OCI-M2 (cell line): ENCODE measurements around the gene BLM.

Source experiments
- DNase-seq: peaks from one replicate; lab custom pipeline; 2025; ENCODE audit not compliant: unreplicated experiment; lab: John Stamatoyannopoulos, UW

Gene BLM

GRCh38 chr15:90691369-90691768 lies 25.8 kb upstream of the BLM start:
- no peak for DNase-seq

- DNase-seq, result no peak
Measured at GRCh38 chr15:90691982-90692773, 25.0 kb upstream of the BLM start.

GRCh38 chr15:90694987-90695386 lies 22.2 kb upstream of the BLM start:
- no peak for DNase-seq

DNA sequence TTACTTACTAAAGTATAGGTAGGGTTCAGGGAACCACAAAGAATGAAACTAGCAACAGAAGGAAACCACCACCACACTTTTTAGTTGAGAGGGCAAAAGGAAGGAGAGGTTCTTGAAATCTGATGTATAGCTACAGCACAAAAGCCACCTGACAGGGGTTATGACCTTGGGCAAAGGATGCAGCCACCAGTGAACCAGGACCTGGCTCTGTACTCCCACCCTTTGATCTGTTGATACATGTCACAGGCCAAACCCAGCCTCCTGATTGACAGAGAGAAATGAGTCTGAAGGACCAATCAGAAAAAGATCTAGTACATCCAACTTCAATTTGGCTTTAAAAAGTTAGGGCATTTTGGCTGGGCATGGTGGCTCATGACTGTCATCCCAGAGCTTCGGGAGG lies 20.0 kb upstream of the BLM start:
- DNase-seq, result no peak

DNA sequence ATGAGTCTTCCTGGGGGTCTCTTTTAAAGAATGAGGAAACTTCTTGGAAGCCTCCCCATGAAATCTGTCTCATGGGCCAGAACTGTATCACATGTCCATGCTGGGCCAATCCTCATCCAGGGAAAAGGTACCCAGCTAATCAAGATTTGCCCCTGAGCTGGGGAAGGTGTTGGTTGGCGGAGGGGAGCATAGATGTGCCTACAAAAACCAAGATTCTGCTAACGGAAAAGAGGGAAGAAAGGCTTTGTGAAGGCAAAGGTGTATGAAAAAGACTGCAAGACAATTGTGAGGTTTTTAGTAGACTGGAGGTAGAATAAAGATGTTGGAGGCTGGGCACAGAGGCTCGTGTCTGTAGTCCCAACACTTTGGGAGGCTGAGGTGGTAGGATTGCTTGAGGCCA lies 18.5 kb upstream of the BLM start:
- DNase-seq, result no peak

DNA sequence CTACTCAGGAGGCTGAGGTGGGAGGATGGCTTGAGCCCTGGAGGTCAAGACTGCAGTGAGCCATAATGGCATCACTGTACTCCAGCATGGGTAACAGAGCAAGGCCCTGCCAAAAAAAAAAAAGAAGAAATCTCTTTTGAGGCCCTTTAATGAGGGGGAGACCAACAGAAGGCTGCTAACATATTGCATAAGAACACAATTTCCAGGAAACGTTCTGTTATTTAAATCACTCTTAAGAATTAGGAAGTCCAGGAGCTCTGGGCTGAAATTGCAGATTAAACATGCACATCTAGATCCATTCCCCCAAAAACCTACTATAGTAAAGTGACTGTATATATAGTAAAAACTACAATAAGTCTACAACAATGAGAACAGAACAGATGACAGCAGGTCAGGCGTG lies 16.1 kb upstream of the BLM start:
- DNase-seq, result no peak

- no peak for DNase-seq
Measured at GRCh38 chr15:90701880-90702630, 15.1 kb upstream of the BLM start.

- DNase-seq, result no peak
Measured at GRCh38 chr15:90703455-90703854, 13.7 kb upstream of the BLM start.

GRCh38 chr15:90705212-90705611 lies 11.9 kb upstream of the BLM start:
- no peak for DNase-seq

GRCh38 chr15:90706394-90707327 lies 10.5 kb upstream of the BLM start:
- no peak for DNase-seq

DNA sequence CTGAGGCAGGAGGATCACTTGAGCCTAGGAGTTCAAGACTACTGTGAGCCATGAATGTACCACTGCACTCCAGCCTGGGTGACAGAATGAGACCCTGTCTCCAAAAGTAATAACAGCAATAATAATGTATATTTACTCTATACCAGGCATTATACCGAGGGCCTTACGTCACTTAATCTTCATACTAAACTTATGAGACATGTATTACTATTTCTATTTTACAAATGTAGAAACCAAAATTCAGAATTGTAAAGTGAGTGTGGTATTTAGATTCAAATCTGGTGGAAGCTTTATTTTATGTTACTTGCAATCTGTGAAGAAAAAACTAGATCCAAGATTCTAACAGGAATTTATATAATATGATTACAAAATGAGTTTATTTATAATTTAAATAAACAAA lies 9.7 kb upstream of the BLM start:
- DNase-seq, result no peak

DNA sequence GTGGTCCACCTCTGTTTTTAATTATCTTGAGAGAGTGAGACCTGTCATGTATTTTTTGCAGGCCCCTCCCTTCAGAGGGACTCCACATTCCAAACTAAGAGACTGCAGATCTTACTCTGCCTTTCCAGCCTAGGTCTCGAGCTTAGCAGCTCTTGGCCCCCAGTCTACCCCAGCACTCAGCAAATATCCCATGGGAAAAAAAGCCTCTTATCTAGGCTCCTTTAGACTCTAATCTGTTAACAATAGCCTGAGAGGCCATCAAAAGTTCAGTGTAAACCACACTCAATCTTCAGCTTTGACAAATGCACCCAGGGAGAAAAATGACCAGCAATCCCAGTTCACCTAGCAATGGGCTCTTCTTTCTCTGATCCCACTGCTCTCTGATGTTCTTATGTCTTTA lies 8.6 kb upstream of the BLM start:
- DNase-seq, result no peak

DNA sequence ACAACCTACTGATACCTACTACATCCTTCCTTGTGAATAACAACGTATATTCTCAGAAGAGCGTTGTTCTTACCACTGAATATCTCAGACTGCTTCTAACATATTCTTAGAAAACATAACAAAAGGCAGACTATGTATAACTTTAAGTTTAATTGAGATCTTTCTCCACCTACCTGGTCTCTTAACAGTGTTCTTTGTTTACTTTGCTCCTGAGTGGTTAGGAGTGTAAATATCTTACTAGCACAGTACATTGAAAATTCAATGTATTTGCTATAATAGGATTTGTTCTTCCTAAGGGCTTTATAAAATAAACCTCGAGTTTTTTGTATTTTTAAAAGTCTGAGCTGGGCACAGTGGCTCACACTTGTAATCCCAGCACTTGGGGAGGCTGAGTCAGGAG lies 7.9 kb upstream of the BLM start:
- DNase-seq, result no peak

DNA sequence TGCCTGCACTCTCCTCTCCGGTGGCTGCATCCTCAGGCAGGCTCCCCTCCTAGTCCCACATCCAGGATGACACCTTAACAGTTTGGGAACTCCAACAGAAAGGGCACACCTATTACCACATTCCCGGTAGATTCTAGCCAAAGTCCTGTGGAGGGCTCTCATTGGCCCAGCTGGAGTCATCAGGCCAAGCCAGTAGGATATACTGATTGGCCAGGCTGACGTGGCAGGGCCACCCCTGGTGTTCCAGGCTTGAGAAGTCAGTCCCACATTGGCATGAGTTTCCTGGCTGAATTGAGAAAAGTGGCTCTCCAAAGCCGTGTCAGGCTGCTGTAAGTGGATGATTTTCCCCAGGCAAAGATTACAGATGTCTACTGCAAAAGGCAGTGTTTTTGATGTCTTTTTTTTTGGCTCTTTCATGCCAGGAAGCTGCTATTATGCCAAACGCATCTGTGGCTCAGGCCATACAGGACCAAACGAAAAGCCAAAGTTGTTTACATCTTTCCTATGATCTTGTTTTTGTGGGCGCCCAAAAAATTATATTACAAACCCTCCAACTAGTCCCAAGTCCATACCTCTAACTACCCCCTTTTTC lies 6.6 kb upstream of the BLM start:
- DNase-seq, result no peak

DNA sequence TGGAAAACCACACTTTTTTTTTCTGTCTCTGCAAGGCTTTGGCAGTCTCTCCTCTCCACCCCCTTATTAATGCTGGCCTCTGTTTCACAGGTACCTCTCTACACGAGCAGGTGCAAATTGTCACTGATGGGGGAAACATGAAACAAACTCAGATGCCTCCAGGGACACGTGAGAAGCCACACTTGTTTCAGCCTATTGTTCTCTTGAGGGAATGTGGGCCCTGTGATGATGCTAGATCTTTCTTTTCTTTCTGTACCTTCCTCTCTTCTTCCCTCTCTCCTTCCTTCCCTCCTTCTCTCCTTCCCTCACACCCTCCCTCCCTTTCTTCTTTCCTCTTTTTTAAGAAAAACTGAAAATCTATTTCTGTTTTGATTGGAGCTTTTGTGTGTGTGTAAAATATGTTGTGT lies 5.7 kb upstream of the BLM start:
- DNase-seq, result no peak

DNA sequence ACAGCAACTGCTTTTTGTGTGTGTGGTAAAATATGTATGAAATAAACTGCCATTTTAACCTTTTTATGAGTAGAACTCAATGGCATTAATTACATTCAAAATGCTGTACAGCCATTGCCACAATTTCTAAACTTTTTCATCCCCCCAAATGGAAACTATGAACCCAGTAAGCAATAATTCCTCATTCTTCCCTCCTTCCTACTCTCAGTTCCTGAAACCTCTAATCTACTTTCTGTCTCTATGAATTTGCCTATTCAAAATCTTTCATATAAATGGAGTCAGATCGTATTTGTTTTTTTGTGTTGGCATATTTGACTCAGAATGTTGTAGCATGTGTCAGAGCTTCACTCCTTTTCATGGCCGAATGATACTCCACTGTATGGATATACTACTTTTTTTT lies 5.3 kb upstream of the BLM start:
- no peak for DNase-seq

GRCh38 chr15:90713081-90713480 lies 4.1 kb upstream of the BLM start:
- DNase-seq, result no peak

- no peak for DNase-seq
Measured at GRCh38 chr15:90716317-90716975, 700 bp upstream of the BLM start.

DNA sequence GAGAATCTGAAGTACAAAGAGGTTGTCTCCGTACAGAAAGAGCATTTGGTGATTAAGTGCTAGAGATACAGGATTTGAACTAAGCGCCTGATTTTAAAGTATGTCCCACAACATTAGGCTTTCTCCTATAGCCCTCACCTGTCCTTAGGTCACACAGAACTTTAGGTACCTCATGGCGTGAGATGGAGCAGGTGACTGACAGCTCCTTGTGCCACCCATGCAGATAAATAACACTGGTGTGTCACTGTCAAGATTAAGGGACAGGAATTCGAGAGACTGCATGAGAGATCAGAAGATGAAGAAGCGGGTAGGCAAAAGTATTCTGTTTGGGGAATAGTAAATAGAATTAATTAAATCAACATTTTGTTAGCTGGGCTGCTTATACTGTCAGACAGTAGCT lies 1.1 kb downstream of the BLM start:
- no peak for DNase-seq

DNA sequence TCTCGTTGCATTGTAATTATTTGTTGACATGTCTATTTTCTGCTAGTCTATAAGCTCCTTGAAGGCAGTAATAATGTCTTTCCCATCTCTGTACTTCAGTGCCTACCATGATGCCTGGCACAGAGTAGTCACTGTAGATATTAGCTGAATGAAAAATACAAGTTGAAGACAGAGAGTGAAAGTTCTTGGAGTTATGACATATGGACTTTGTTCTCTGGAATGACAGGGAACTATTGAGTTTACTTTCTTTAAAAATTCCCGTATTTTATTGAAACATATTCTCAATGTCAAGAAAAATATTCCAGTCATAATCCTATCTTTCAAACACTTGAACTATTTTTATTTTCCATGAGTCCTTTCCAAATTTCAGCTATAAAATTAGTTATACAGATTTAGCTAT lies 3.0 kb downstream of the BLM start:
- DNase-seq, result no peak

DNA sequence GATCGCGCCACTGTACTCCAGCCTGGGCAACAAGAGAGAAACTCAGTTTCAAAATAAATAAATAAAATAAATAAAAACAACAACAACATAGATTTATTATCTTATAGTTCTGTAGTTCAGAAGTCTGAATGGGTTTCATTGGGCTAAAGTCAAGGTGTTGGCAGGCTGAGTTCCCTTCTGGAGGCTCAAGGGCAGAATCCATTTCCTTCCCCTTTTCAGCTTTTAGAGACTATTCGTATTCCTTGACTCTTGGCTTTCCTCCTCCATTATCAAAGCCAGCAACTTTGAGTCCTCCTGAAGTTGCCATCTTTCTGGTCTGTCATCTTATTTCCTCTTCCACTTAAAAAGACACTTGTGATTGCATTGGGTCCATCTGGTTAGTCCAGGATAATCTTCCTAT lies 12.1 kb downstream of the BLM start:
- DNase-seq, result no peak
